Stimulated activated naive CD8-positive, alpha-beta T cell treated with anti-CD3 and anti-CD28 coated beads, Interleukin-15, amount 100 ng/mL, for 72 hours (primary cell): ENCODE data around the gene EFTUD2.

Experiments
- ATAC-seq: fragments of 150-1000 bp; cut with Tn5 transposase; 2 replicates; pipeline ENCODE4 v1.10.0; 2021; ENCODE audit warnings: mild to moderate bottlenecking, moderate library complexity
- DNase-seq, 2 donors: peaks; one replicate each; pipeline ENCODE4 v3.0.0; 2021 to 2022
- H3K27ac Mint-ChIP-seq, 2 donors: one replicate each; pipeline ENCODE4 v1.8.0; 2022; ENCODE audit warnings: mild to moderate bottlenecking in 2 of 2, mixed read lengths in 2 of 2, moderate library complexity in 2 of 2
- H3K27me3 Mint-ChIP-seq: one replicate; pipeline ENCODE4 v1.8.0; 2022; ENCODE audit warnings: mixed read lengths
- H3K4me1 Mint-ChIP-seq: one replicate; pipeline ENCODE4 v1.8.0; 2022; ENCODE audit warnings: mild to moderate bottlenecking, mixed read lengths
- H3K4me3 Mint-ChIP-seq, 2 donors: one replicate each; pipeline ENCODE4 v1.8.0; 2022; ENCODE audit warnings: mild to moderate bottlenecking in 2 of 2, mixed read lengths in 2 of 2, moderate library complexity in 1 of 2
- H3K9me3 Mint-ChIP-seq, 2 donors: one replicate each; pipeline ENCODE4 v1.8.0; 2022; ENCODE audit warnings: mixed read lengths in 2 of 2

EFTUD2 gene

DNA sequence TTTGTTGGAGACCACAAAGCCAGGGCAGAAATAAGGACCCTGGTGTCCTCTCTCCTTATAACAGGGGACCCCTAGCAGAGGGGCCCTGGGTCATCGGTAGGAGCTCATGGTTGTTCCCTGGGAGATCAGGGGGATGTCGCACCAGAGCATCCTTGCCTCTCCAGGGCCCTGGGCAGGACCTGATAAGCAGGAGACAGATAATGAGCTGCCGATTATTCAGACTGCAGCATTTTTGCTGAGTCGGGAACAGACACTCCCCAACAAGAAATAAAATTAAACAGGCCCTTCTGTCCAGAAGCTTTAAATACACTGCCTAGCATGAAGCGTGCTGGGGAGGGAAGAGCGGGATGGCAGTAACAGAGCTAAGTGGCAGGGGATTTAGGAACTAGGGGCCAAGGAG is 31.4 kb upstream of the EFTUD2 start:
- no peaks in the 10 kb centered on the region for H3K4me1 Mint-ChIP-seq
- H3K27me3 Mint-ChIP-seq, result no peaks in the 10 kb centered on the region
- H3K4me3 Mint-ChIP-seq, result no peak overlapping the region
- no peak for DNase-seq
- H3K9me3 Mint-ChIP-seq, result no peaks in the 10 kb centered on the region
- H3K27ac Mint-ChIP-seq, result no peak overlapping the region
- ATAC-seq, result no peak

DNA sequence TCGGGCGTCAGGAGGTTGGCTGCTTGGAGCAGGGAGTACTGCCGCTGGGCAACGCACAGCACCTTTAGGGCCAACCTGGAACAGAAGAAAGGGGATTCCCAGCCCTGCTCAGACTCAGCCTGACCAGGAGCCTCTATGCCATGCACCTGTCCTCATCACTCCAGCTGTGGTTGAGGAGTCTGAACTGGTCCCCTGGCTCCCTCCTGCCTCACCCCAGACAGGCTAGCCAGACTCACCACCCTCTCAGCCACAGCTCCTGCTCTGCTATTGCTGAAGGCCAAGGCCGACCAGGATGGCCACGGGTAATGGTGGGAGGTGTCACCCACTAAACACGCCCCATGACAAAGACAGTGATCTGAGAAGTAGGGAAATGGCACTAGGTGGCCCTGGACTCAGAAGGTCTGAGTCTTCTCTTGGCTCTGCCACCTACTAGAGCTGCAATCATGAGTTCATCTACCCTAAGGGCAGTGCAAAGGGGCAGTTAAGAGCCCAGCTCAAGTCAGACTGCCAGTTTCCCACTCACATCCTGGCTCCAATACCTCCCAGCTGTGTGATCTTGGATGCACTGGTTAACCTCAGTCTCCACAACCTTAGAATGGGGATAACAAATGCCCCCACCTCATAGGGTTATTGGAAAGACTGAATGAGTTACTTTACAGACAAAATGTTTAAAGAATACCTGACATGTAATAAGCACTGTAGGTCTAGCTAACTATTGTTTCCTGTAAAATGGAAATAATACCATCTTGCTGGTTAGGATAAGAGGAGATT is 29.9 kb upstream of the EFTUD2 start:
- Mint-ChIP-seq H3K4me3 (no peak overlapping the region), H3K27me3 (no peaks in the 10 kb centered on the region), H3K27ac (no peak overlapping the region), H3K4me1 (no peaks in the 10 kb centered on the region), H3K9me3 (no peaks in the 10 kb centered on the region)
- ATAC-seq, result no peak
- DNase-seq, result no peak

DNA sequence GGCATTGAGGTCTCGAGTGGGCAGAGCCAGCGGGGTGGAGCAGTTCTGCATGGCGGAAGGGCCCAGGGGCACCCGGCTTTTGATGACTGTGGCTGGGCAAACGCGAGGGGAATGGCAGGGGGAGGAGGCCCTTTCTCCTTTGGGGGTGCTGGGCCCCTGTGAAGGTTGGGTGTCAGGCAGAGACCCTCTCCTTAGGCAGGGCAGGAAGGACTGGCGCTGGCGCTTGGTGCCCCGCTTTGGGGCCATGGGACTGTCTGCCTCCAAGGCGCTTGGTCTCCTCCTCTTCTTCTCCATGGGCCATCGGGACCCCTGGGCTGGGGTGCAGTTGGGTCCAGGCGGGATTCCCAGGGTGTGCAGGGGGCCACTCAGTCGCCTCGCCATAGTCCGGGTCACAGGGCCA is 28.9 kb upstream of the EFTUD2 start:
- H3K9me3 Mint-ChIP-seq, result no peaks in the 10 kb centered on the region
- DNase-seq (no peak), ATAC-seq (no peak)
- no peak overlapping the region for H3K4me3 Mint-ChIP-seq
- no peaks in the 10 kb centered on the region for H3K4me1 Mint-ChIP-seq
- no peaks in the 10 kb centered on the region for H3K27me3 Mint-ChIP-seq
- H3K27ac Mint-ChIP-seq, result no peak overlapping the region

DNA sequence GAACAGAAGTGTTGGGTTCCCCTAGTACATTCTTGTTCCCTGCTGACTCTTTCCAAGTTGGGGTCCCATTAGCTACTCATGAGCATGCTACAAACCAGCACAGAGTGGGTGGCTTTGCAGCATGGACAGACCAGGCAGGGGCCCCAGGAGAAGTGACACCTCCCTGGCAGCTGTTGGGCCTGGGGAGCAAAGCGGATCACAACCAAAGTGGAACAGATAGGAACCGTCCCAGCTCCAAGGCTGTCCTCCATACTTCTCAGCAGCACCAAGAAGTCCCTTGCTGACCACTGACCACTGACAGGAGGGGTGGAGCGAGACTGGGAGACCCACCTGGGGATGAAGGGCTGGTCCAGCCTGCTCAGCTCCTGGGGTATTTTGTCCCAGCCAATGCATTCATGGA is 28.5 kb upstream of the EFTUD2 start:
- DNase-seq (no peak), ATAC-seq (no peak)
- no peak overlapping the region for H3K4me3 Mint-ChIP-seq
- H3K4me1 Mint-ChIP-seq, result no peaks in the 10 kb centered on the region
- H3K9me3 Mint-ChIP-seq, result no peaks in the 10 kb centered on the region
- H3K27me3 Mint-ChIP-seq, result peaks cover 3% of the 10 kb centered on the region
- H3K27ac Mint-ChIP-seq, result no peak overlapping the region

DNA sequence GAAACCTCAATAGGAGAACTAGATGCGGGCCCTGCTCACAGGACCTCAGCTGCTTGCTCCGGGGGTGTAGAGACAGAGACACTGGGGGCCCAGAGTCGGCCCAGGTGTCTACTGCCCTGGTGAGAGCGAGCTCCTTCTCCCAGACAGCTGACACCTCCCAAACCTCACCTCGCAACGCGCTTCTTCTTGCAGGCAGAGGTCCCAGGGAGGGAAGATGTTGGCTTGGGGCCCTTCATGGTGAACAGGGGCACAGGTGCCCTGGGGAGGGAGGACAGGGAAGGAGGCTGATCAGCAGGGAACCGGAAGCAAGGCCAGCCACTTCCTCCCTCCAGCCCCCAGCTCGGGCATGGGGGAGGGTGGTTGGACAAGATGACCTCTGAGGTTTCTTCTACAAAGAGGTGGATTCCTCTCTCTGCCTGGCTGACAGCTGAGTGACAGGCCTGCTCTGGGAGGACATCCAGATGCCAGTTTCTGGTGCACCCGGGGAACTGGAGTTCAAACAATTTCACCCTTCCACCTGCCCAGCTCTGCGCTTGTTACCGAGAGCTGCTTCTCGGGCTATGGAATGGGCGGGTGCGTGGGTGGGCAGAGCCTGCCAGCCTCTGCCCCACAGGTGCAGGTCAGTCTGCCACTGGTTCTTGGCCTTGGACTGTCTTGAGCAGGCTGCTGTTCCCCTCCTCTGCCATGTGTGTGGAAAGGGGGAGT is 27.7 kb upstream of the EFTUD2 start:
- Mint-ChIP-seq H3K9me3 (no peaks in the 10 kb centered on the region), H3K4me1 (no peaks in the 10 kb centered on the region), H3K4me3 (no peak overlapping the region), H3K27me3 (peaks cover 11% of the 10 kb centered on the region), H3K27ac (no peak overlapping the region)
- ATAC-seq (no peak), DNase-seq (no peak)

DNA sequence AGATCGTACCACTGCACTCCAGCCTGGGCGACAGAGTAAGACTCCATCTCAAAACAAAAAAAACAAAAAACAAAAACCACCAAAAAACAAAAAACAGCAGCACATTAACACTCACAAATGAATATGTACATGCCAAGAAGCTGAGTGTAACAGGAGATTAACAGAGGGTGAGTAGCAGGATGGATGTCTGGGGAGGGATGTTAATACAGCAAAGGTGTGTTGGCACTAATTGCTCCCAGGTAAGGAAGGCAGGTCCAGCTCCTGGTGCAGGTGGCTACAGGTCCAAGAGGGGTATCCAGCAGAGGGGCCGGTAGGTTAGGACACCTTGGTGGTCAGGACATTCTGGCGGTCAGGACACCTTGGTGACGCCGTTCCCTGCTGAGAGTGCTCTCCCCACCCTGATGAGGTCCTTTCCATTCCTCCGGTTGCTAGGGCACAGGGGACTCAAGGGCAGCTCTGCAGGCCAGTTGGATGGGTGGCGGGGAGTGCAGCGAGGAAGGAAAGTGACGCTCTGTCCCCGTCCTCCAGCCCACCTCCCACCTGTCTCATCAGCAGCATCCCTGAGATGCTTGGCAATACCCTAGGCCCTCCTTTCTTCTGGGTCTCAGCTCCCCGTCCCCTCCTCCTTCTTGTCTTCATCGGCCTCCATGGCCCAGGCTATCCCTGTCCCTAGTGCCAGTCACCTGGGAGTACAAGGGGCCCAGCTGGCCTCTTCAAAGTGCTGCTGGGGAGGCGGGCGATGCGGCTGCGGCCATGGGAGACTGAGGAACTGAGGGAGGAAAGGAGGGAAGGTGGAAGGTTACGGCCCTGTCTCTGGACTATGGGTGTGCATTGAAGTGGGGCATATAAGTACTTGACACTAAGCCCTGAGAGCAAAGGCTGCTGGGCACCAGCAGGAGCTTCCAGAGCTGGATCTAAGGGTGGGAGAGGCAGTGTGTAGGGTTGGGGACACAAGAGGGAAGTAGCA is 26.8 kb upstream of the EFTUD2 start:
- H3K4me1 Mint-ChIP-seq, result peaks cover under 1% of the 10 kb centered on the region
- no peaks in the 10 kb centered on the region for H3K9me3 Mint-ChIP-seq
- no peak overlapping the region for H3K27ac Mint-ChIP-seq
- DNase-seq, result no peak
- peaks cover 20% of the 10 kb centered on the region for H3K27me3 Mint-ChIP-seq
- ATAC-seq, result no peak
- H3K4me3 Mint-ChIP-seq, result no peak overlapping the region

DNA sequence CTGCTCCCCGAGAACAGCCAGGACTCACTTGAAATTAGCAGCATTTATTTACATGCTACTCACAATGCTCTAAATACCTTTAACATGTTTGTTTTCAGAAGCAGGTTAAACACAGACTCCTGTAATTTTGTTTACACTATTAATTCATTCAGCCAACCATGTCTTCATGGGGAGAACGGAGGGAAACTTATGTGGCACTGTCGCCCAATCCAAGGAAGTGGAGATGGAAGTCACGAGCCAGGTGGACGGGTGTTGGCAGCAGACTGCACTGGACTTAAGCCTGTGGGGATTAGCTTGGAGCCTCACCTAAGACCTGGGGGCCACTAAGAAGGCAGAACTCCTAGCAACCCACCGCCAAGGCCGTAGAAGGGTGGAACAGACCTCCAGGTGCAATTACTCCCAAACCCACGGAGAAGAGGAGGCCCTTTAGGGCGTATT is 24.9 kb upstream of the EFTUD2 start:
- Mint-ChIP-seq H3K4me1 (peaks cover 12% of the 10 kb centered on the region), H3K27ac (no peak overlapping the region)
- no peak for DNase-seq

DNA sequence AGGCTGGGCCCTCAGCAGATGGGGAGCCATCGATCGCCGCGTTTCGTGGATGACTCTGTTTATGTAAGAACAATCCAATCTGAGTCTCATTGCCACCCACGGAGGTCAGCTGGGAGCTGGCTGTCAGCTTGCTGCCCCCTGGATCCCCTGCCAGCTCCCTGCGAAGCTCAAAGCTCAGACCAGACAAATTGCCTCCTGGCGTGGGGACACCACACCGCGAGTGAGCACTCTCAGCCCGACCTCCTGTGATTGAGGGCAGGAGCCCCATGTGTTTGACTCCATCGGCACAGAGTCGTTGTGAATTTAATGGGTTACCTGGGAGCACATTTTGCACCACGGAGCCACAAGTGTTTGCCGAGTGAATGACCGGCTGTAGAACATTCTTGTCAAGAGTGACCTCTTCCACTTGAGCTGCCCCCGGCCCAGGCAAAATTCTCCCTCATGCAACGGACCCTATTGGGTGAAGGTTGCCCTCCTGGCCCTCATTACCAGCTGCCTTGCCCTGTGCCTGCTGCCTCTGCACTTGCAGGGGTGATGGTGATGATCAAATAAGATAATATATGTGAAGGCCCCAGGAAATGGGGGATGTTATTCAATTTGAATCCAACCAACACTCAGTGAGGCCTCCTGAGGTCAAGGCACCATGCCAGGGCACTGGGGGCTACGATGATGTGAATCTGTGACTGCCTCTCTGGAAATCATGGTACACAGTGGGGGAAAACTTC is 23.7 kb upstream of the EFTUD2 start:
- H3K9me3 Mint-ChIP-seq, result no peaks in the 10 kb centered on the region
- ATAC-seq (no peak), DNase-seq (no peak)
- H3K4me3 Mint-ChIP-seq, result no peak overlapping the region
- peaks cover 38% of the 10 kb centered on the region for H3K27me3 Mint-ChIP-seq
- no peak overlapping the region for H3K27ac Mint-ChIP-seq
- H3K4me1 Mint-ChIP-seq, result peaks cover 12% of the 10 kb centered on the region

More for the DNA sequence above, 24.9 kb upstream of the EFTUD2 start:
- Mint-ChIP-seq H3K9me3 (no peaks in the 10 kb centered on the region), H3K27me3 (peaks cover 38% of the 10 kb centered on the region), H3K4me3 (no peak overlapping the region)
- ATAC-seq, result no peak

DNA sequence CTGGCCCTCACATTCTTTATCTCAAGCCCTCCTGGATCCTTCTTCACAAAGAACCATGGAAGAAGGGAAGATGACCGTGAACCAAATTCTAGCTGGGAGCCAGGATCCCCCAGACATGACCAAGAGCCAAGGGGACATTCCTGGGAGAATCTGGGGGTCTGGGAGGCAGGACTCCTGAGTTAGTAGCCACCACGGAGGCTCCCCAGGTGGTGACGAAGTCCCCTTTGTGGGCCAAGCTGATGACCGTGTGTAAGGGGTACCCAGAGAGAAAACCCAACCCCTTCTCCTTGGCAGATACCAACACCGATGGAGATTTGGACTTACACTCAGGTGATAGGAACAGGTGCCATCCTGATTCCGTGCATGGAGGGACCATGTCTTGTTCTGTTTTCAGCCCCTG is 22.9 kb upstream of the EFTUD2 start:
- Mint-ChIP-seq H3K27me3 (peaks cover 38% of the 10 kb centered on the region), H3K9me3 (no peaks in the 10 kb centered on the region), H3K4me3 (no peak overlapping the region), H3K27ac (no peak overlapping the region), H3K4me1 (peaks cover 12% of the 10 kb centered on the region)
- DNase-seq (no peak), ATAC-seq (no peak)

DNA sequence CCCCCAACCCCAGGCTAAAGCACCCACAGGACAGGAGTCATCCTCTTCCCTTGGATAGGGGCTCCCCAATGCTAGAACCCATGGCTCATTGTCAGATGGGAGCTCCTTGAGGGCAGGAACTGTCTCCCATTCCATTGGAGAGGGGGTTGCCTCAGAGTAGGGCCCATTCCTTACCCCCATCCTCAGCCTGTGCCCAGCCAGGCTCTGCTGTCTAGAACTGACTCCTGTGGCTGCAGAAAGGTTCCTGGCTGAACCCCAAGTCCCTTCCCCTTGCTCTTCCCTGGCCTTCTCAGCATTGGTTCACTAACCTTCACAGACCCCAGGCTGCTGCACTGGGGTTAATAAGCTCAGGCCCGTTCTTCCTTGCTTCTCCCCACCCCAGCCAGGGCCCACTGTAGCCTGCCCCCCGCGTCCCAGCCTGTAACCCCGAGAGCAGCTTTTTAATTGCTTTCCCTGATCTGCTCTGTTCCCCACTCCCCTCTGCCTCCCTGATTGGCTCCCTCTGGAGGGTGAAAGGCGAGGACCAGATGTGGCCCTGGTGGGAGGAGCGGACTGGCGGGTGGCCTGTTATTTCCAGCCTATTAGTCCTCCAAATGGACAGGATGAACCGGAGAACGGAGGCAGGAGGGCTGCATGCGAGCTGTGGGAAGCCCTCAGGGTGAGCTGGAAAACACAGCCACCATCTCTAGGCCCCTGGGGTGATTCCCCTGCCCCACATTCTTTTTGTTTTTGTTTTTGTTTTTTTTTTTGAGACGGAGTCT is 22.1 kb upstream of the EFTUD2 start:
- no peak for DNase-seq
- Mint-ChIP-seq H3K4me1 (peaks cover 12% of the 10 kb centered on the region), H3K27me3 (peaks cover 38% of the 10 kb centered on the region), H3K4me3 (no peak overlapping the region), H3K9me3 (no peaks in the 10 kb centered on the region), H3K27ac (peak overlapping the region in 1 of 2 donors; percentile 74)
- no peak for ATAC-seq

DNA sequence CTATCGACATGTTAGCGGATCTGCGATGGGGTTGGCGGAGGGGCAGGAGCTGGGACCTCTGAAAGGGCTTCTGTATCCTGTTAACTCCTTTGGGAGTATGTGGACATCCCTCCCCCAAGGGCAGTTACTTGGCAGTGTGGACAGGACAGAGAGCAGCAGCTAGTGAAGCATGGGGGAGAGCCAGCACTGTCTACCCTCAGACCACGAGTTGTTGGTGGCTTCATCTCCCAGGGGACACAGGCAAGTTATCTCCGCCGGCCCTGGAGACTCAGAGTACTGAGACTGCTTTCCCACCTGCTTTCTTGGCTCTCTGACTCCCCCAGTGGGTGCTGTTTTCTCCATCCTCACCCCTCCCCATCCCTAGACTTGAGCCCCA is 21.3 kb upstream of the EFTUD2 start:
- no peak for DNase-seq
- no peak overlapping the region for H3K4me3 Mint-ChIP-seq
- no peaks in the 10 kb centered on the region for H3K9me3 Mint-ChIP-seq
- peaks cover 12% of the 10 kb centered on the region for H3K4me1 Mint-ChIP-seq
- H3K27ac Mint-ChIP-seq, result no peak overlapping the region
- no peak for ATAC-seq
- peaks cover 38% of the 10 kb centered on the region for H3K27me3 Mint-ChIP-seq

DNA sequence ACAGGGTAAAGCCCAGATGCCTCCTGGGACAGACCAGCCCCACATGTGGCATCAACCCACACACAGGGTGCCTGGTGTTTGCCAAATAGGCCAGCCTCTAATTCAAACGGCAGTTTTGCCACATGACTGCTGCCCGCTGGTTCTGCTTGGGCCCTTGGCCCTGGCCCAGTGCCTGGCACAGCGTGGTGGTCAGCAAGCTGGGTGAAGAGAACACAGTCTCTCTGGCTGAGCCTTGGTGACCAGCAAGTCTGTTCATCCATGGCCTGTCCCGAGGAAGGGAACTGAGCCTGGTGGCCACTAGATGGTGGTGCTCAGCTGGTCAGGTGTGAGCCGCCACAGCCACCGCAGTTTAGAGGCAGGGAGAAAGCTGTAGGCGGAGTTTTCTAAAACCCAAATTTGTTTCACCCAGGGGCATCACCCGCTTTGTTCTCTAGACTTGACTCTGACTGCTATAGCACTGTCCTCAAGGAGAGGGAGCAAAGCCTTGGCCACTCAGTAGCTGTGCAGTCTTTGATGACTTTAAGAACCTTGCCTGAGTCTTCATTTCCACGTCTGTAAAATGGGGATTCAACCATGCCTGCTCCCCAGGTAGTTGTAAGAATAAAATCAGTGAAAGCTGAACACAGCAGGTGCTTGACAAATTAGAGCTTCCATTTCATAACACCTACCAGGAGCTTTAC is 20.8 kb upstream of the EFTUD2 start:
- H3K27ac Mint-ChIP-seq, result no peak overlapping the region
- ATAC-seq, result peak; percentile 90
- H3K27me3 Mint-ChIP-seq, result peaks cover 42% of the 10 kb centered on the region
- no peak overlapping the region for H3K4me3 Mint-ChIP-seq
- no peaks in the 10 kb centered on the region for H3K9me3 Mint-ChIP-seq
- peak; percentile 59 to 74 for DNase-seq
- H3K4me1 Mint-ChIP-seq, result peaks cover 12% of the 10 kb centered on the region

DNA sequence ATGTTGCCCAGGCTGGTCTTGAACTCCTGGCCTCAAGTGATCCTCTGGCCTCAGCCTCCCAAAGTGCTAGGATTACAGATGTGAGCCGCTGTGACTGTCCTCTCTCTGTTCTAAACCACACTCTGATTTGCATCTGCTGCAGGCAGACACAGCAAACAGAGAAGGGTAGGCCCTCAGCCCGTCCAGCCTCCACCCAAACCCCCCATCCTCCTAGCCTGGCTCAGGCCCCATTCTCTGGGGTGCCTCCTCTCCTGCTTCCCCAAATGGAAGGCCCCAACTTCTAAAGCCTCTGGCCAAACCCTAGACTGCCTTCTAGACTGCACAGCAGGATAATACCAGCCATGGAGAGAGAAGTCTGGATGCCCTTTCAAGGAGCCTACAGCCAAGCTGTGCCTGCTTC is 20.2 kb upstream of the EFTUD2 start:
- Mint-ChIP-seq H3K27me3 (peaks cover 48% of the 10 kb centered on the region), H3K4me3 (no peak overlapping the region), H3K27ac (no peak overlapping the region), H3K9me3 (no peaks in the 10 kb centered on the region), H3K4me1 (peaks cover 12% of the 10 kb centered on the region)
- DNase-seq (no peak), ATAC-seq (no peak)

DNA sequence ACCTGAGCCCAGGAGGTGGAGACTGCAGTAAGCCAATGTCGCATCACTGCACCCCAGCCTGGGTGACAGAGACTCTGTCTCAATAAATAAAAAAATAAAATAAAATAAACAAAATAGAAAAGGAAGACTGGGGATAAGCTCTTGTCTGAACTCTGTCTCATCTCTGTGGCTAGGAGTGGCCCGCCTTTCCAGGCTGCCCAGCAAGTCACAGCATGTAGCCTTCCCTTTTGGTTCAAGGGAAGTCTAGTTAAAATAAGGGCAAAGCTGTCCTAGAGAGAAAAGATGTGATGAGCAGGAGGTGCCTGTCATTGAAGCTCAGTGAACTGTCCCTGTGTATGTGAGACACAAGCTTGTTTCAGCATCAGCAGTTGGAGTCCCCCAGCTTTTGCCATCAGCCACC is 18.8 kb upstream of the EFTUD2 start:
- no peaks in the 10 kb centered on the region for H3K9me3 Mint-ChIP-seq
- ATAC-seq, result no peak
- H3K4me3 Mint-ChIP-seq, result no peak overlapping the region

More for the DNA sequence above, 18.8 kb upstream of the EFTUD2 start:
- no peak for DNase-seq
- Mint-ChIP-seq H3K27me3 (peaks cover 58% of the 10 kb centered on the region), H3K4me1 (peaks cover 18% of the 10 kb centered on the region), H3K27ac (no peak overlapping the region)
